Ovary (tissue), 9 donors: ENCODE measurements around the gene TMTC1. TPM values are rescaled to one million over a fixed set of nuclear protein-coding genes. Genes with fewer than 3 reads are reported as not detected.

Experiments used
- DNase-seq, 5 donors: peaks; one replicate each; pipeline ENCODE4 v3.0.0-alpha.2; 2019 to 2020
- H3K27ac ChIP-seq, 2 donors: fragments of 200-600 bp; one replicate each; pipeline versions ENCODE4 v1.5.1 to v1.8.0; 2019 to 2022
- H3K27me3 ChIP-seq: fragments of 200-600 bp; one replicate; pipeline ENCODE4 v1.8.0; 2022
- H3K36me3 ChIP-seq: fragments of 200-600 bp; sonication (generic); one replicate; pipeline ENCODE4 v1.5.1; 2019
- H3K4me1 ChIP-seq: one replicate; pipeline ENCODE4 v1.8.1; 2013; ENCODE audit warnings: mild to moderate bottlenecking, moderate library complexity; ENCODE audit not compliant: insufficient read depth
- H3K4me3 ChIP-seq: fragments of 200-600 bp; sonication (generic); one replicate; pipeline ENCODE4 v1.5.1; 2017
- H3K9me3 ChIP-seq, 2 donors: fragments of 200-600 bp in 1 of 2; sonication (generic) in 1 of 2; one replicate each; pipeline versions ENCODE4 v1.5.1 to v1.8.1; 2013 to 2019; ENCODE audit warnings: mild to moderate bottlenecking in 1 of 2, moderate library complexity in 1 of 2
- EP300 ChIP-seq: sonication (generic); formaldehyde crosslinking; IDR thresholded peaks from one replicate; pipeline ENCODE4 v1.6.1; 2017; ENCODE audit warnings: antibody characterized with exemption
- POLR2A ChIP-seq: fragments of 450-650 bp; IDR thresholded peaks from one replicate; pipeline ENCODE4 v1.6.1; 2017; ENCODE audit warnings: antibody characterized with exemption, mild to moderate bottlenecking, moderate library complexity
- WGBS, 3 donors: extraction: QIAGEN DNeasy Blood & Tissue Kit in 1 of 3; methylation state at CpG; one replicate each; pipeline versions ENCODE4 v1.1.5 to v1.1.7; 2013 to 2017; 5-methylcytosine and 5-hydroxymethylcytosine counted together
- intact Hi-C, 4 donors: fragments of 100-400 bp; cut with DNase I; formaldehyde crosslinking; loops; one replicate each; pipeline versions ENCODE4 v1.11.0 to v1.15.1; 2022 to 2023
- polyA plus RNA-seq, 2 donors: library from polyadenylated mRNA; stranded (reverse); fragments of 200-250 nt in 1 of 2; fragments of 350-450 nt in 1 of 2; fragmentation: Illumina TruSeq in 1 of 2; extraction: RNeasy Lipid Tissue Mini Kit (QIAGEN cat#74804) in 1 of 2; gene quantifications; one replicate each; pipeline ENCODE4 v1.2.3, GENCODE V29; 2013 to 2014
- total RNA-seq, 7 donors: library from RNA; depleted of rRNA in 2 of 7; stranded (reverse); fragments of >200 nt in 2 of 7; fragmentation: NEBNext Ultra II Directional in 3 of 7; extraction: Animal tissue kit (Norgen Biotek cat#: 25700) in 3 of 7; gene quantifications; one replicate each; pipeline versions ENCODE4 v1.1.0 to v1.2.4, GENCODE V29; 2016 to 2023
- TF ChIP-seq, protein P1 (sequence below), 3 donors: fragments of 450-650 bp in 2 of 3; fragments of 200-600 bp in 1 of 3; IDR thresholded peaks; one replicate each; pipeline versions ENCODE4 v1.5.1 to v1.8.0; 2016 to 2022; ENCODE audit warnings: antibody characterized with exemption in 3 of 3, mild to moderate bottlenecking in 1 of 3
- donor health status: DM: no; HTN: no; CAD: no; lungs with moderate emphysema.
- donor health status: DM: no; HTN: no; CAD: no.
- donor health status: Bipolar disorder and iron deficiency.
- donor health status: DM: yes; HTN: yes; CAD: no.
- donor health status: DM: no; HTN: no; CAD: no.
- donor health status: DM: yes; HTN: yes; CAD: no.

The TMTC1 gene
- total and polyA plus RNA-seq, 9 donors, result 8.1 to 46.3 (median 21.3) TPM

DNA sequence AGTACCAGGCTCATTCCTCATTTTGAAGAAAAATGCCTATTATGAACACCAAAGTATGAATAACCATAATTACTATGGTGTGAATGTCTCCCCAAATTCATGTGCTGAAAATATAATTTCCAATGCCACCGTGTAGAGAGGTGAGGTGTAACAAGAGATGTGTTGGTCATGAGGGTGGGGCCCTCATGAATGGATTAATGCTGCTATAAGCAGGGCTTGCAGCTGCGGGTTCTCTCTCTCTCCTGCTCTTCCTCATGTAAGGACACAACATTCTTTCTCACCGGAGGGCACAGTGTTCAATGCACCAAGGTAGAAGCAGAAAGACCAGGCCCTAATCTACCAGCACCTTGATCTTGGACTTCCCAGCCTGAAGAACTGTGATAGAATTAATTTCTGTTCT, 70.0 kb downstream of the TMTC1 start:
- Histone ChIP-seq H3K27me3 (no peaks in the 10 kb centered on the region), H3K4me3 (no peak overlapping the region), H3K4me1 (peaks cover 4% of the 10 kb centered on the region), H3K9me3 (no peaks in the 10 kb centered on the region), H3K27ac (no peak overlapping the region), H3K36me3 (no peaks in the 10 kb centered on the region)
- no peak for DNase-seq
- intact Hi-C loops, result no loop called here
- TF ChIP-seq POLR2A (no peak), EP300 (no peak)
- TF ChIP-seq, protein P1, sequence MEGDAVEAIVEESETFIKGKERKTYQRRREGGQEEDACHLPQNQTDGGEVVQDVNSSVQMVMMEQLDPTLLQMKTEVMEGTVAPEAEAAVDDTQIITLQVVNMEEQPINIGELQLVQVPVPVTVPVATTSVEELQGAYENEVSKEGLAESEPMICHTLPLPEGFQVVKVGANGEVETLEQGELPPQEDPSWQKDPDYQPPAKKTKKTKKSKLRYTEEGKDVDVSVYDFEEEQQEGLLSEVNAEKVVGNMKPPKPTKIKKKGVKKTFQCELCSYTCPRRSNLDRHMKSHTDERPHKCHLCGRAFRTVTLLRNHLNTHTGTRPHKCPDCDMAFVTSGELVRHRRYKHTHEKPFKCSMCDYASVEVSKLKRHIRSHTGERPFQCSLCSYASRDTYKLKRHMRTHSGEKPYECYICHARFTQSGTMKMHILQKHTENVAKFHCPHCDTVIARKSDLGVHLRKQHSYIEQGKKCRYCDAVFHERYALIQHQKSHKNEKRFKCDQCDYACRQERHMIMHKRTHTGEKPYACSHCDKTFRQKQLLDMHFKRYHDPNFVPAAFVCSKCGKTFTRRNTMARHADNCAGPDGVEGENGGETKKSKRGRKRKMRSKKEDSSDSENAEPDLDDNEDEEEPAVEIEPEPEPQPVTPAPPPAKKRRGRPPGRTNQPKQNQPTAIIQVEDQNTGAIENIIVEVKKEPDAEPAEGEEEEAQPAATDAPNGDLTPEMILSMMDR (IDR thresholded peaks at IDR 0.05), result no peak
- 84 to 88% (median 84%) methylated on average over 3 of the region's 3 CpGs for WGBS, 3 donors

DNA sequence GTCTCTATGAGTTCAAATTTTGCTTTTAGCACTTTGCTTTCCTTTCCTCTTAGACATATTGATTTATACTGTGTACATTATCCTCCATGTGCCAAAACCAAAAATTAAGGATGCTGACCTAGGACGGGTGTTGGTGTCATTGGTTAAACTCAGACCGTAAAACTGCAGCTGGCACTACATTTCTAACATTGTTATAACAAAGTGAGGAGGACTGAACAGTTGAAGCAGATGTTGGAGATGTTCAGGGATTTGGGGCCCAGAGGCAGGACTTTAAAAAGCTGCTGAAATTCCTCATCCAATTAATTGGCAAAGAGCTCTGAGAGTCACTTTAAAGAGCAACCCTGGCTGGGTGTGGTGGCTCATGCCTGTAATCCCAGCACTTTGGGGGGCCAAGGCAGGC, 72.4 kb downstream of the TMTC1 start:
- no peak for DNase-seq
- Histone ChIP-seq H3K27me3 (no peaks in the 10 kb centered on the region), H3K4me1 (peaks cover 4% of the 10 kb centered on the region), H3K4me3 (no peak overlapping the region), H3K27ac (no peak overlapping the region), H3K9me3 (no peaks in the 10 kb centered on the region), H3K36me3 (no peaks in the 10 kb centered on the region)
- 69 to 71% (median 71%) methylated on average over 2 of the region's 2 CpGs for WGBS, 3 donors
- intact Hi-C loops, result no loop called here
- no peak for TF ChIP-seq EP300
- TF ChIP-seq, protein P1 (IDR thresholded peaks at IDR 0.05), result no peak
- TF ChIP-seq POLR2A, result no peak

DNA sequence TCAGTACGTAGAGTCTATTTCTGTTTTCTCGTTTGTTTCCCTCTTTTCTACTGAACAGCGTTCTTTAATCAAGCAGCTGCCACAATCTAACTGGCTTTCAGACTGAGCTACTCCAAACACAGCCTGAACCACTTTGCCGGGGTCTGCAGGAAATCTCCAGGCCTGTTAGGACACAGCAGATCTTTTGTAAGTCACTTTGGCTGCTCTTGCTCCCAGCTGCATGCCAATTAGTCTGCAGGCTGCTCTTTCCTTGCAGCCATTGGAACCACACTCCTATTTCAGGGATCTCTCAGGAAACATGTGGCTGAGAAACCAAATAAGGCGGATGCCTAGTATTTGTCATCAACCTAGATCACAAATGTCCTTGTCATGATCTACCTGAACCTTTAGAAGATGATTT, 73.6 kb downstream of the TMTC1 start:
- H3K36me3 ChIP-seq, result no peaks in the 10 kb centered on the region
- peak in 3 of 5 donors; percentile 18 to 25 (median 21) for DNase-seq
- WGBS, 3 donors, result 33 to 56% (median 36%) methylated on average over 5 of the region's 5 CpGs
- H3K4me1 ChIP-seq, result peaks cover 4% of the 10 kb centered on the region
- H3K9me3 ChIP-seq, result no peaks in the 10 kb centered on the region
- intact Hi-C loops, result no loop called here
- H3K4me3 ChIP-seq, result no peak overlapping the region
- peak overlapping the region in 1 of 2 donors; percentile 26 for H3K27ac ChIP-seq
- no peaks in the 10 kb centered on the region for H3K27me3 ChIP-seq
- TF ChIP-seq EP300, result no peak
- TF ChIP-seq POLR2A, result no peak
- TF ChIP-seq, protein P1 (IDR thresholded peaks at IDR 0.05), result no peak

DNA sequence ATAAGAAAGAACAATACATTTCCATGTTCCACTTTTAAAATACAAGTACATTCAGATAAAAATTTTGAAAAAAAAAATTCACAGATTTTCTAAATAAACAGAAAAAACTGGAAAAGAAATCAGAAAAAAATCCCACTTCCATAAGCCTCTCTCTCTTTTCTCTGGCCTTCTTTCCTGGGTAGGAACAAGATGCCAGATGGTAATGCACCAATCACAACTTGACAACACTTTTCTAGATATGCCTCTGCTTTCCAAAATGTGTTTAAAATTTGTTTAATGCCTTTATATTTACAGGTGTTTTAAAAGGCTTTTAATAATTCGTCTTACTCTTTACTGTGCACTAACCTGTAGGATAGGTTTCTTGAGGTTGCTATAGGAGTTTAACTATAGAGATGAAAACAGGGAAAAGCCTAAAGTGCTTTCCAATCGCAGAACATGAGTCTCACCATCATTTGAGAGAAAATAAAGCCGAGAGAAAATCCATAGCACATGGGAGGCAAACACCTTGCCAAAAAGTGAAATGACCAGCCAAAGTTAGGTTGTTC, 74.2 kb downstream of the TMTC1 start:
- H3K4me1 ChIP-seq, result peaks cover 6% of the 10 kb centered on the region
- no peak overlapping the region for H3K4me3 ChIP-seq
- intact Hi-C loops, result no loop called here
- no peaks in the 10 kb centered on the region for H3K36me3 ChIP-seq
- H3K27me3 ChIP-seq, result no peaks in the 10 kb centered on the region
- 47 to 69% (median 49%) methylated on average over 3 of the region's 3 CpGs for WGBS, 3 donors
- no peak for DNase-seq
- peak overlapping the region in 1 of 2 donors; percentile 26 for H3K27ac ChIP-seq
- TF ChIP-seq POLR2A (no peak), EP300 (no peak)
- TF ChIP-seq, protein P1 (IDR thresholded peaks at IDR 0.05), result no peak
- H3K9me3 ChIP-seq, result no peaks in the 10 kb centered on the region
